ENCODE data around the gene WDR5.

Gene WDR5

GRCh38 chr9:134173127-134174072, 37.5 kb downstream of the WDR5 start:
- DNase-seq (ENCODE audit: low read depth in 3 of 3), result no peak

GRCh38 chr9:134174073-134174449, 38.2 kb downstream of the WDR5 start:
- DNase-seq (ENCODE audit: low read depth in 3 of 3), result no peak

GRCh38 chr9:134174526-134175290, 38.8 kb downstream of the WDR5 start:
- no peak for DNase-seq (ENCODE audit: low read depth in 3 of 3)

- no peak for DNase-seq (ENCODE audit: low read depth in 3 of 3)
Observed at GRCh38 chr9:134175291-134175807, 39.5 kb downstream of the WDR5 start.

- DNase-seq (ENCODE audit: low read depth in 3 of 3), result no peak
Observed at GRCh38 chr9:134175808-134176598, 40.1 kb downstream of the WDR5 start.

GRCh38 chr9:134176599-134176968, 40.7 kb downstream of the WDR5 start:
- DNase-seq (ENCODE audit: low read depth in 3 of 3), result no peak

GRCh38 chr9:134177186-134177585, 41.3 kb downstream of the WDR5 start:
- DNase-seq (ENCODE audit: low read depth in 3 of 3), result no peak

- DNase-seq (ENCODE audit: low read depth in 3 of 3), result no peak
Observed at GRCh38 chr9:134177624-134178393, 41.9 kb downstream of the WDR5 start.

GRCh38 chr9:134178394-134178767, 42.5 kb downstream of the WDR5 start:
- DNase-seq (ENCODE audit: low read depth in 3 of 3), result no peak

- no peak for DNase-seq (ENCODE audit: low read depth in 3 of 3)
Observed at GRCh38 chr9:134178768-134179551, 43.1 kb downstream of the WDR5 start.

GRCh38 chr9:134179595-134179917, 43.7 kb downstream of the WDR5 start:
- DNase-seq (ENCODE audit: low read depth in 3 of 3), result no peak

- no peak for DNase-seq (ENCODE audit: low read depth in 3 of 3)
Observed at GRCh38 chr9:134179918-134180785, 44.3 kb downstream of the WDR5 start.

- DNase-seq (ENCODE audit: low read depth in 3 of 3), result no peak
Observed at GRCh38 chr9:134180786-134181647, 45.1 kb downstream of the WDR5 start.

GRCh38 chr9:134181648-134182034, 45.8 kb downstream of the WDR5 start:
- no peak for DNase-seq (ENCODE audit: low read depth in 3 of 3)

GRCh38 chr9:134182554-134183085, 46.7 kb downstream of the WDR5 start:
- DNase-seq (ENCODE audit: low read depth in 3 of 3), result no peak

- DNase-seq (ENCODE audit: low read depth in 3 of 3), result no peak
Observed at GRCh38 chr9:134185536-134186011, 49.7 kb downstream of the WDR5 start.

- no peak for DNase-seq (ENCODE audit: low read depth in 3 of 3)
Observed at GRCh38 chr9:134186471-134187109, 50.7 kb downstream of the WDR5 start.

- DNase-seq (ENCODE audit: low read depth in 3 of 3), result no peak
Observed at GRCh38 chr9:134187110-134187531, 51.2 kb downstream of the WDR5 start.

Measured in stimulated activated CD4-positive, alpha-beta T cell treated with anti-CD3 and anti-CD28 coated beads, TNF-alpha, amount 100 ng/mL, for 48 hours (primary cell).